GM12873 (cell line): ENCODE measurements around the gene ANKRD28.
A peak's percentile ranks its signal among the peaks of the same experiment; 100 is the strongest.

Experiments
- CTCF ChIP-seq: IDR thresholded peaks from 2 replicates; pipeline ENCODE4 v1.5.1; 2012; ENCODE audit warnings: low read depth, mild to moderate bottlenecking, moderate library complexity, low read length, control low read depth; ENCODE audit not compliant: insufficient read depth; ENCODE audit errors: missing control alignments

Gene ANKRD28

GRCh38 chr3:15635121-15635661, 162.6 kb downstream of the ANKRD28 start:
- TF ChIP-seq CTCF, result no peak

- TF ChIP-seq CTCF, result no peak
These were observed 163.1 kb downstream of the ANKRD28 start for GRCh38 chr3:15634671-15635070.

- TF ChIP-seq CTCF, result no peak
These were observed 163.8 kb downstream of the ANKRD28 start for GRCh38 chr3:15633766-15634598.

GRCh38 chr3:15633159-15633558, 164.6 kb downstream of the ANKRD28 start:
- no peak for TF ChIP-seq CTCF

GRCh38 chr3:15632212-15632580, 165.6 kb downstream of the ANKRD28 start:
- no peak for TF ChIP-seq CTCF

- TF ChIP-seq CTCF, result peak; percentile 21
These were observed 166.2 kb downstream of the ANKRD28 start for GRCh38 chr3:15631426-15632211.
